ENCODE data around the gene FXYD3. TPM values are rescaled to one million over a fixed set of nuclear protein-coding genes. Genes with fewer than 3 reads are reported as not detected.
A peak's percentile ranks its signal among the peaks of the same experiment; 100 is the strongest.

Gene FXYD3
- total and polyA plus RNA-seq, 4 donors, result 130 to 467 (median 160) TPM

- peaks cover 0 to 11% (median 7%) of the 10 kb centered on the region in 4 donors for H3K9me3 ChIP-seq (ENCODE audit: control insufficient read depth in 4 of 4, insufficient read depth in 3 of 4, low read length in 3 of 4)
- H3K27me3 ChIP-seq (ENCODE audit: control insufficient read depth in 3 of 3, insufficient read depth in 3 of 3, low read length in 2 of 3), result no peaks in the 10 kb centered on the region
- peak overlapping the region in 1 of 2 donors; percentile 2 for H3K27ac ChIP-seq (ENCODE audit: low read depth in 1 of 2, low read length in 1 of 2)
- H3K9ac ChIP-seq (ENCODE audit: insufficient read depth in 1 of 2, low read length in 2 of 2), result no peak overlapping the region
- WGBS, 2 donors, result 62 to 69% methylated on average over 7 of the region's 7 CpGs
- ATAC-seq (ENCODE audit: insufficient read depth, low FRiP score) (no peak), DNase-seq (no peak)
- TF ChIP-seq, protein P1, sequence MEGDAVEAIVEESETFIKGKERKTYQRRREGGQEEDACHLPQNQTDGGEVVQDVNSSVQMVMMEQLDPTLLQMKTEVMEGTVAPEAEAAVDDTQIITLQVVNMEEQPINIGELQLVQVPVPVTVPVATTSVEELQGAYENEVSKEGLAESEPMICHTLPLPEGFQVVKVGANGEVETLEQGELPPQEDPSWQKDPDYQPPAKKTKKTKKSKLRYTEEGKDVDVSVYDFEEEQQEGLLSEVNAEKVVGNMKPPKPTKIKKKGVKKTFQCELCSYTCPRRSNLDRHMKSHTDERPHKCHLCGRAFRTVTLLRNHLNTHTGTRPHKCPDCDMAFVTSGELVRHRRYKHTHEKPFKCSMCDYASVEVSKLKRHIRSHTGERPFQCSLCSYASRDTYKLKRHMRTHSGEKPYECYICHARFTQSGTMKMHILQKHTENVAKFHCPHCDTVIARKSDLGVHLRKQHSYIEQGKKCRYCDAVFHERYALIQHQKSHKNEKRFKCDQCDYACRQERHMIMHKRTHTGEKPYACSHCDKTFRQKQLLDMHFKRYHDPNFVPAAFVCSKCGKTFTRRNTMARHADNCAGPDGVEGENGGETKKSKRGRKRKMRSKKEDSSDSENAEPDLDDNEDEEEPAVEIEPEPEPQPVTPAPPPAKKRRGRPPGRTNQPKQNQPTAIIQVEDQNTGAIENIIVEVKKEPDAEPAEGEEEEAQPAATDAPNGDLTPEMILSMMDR (IDR thresholded peaks at IDR 0.05; ENCODE audit: control extremely low read depth, extremely low read depth), result no peak
- H3K36me3 ChIP-seq (ENCODE audit: control insufficient read depth in 4 of 4, insufficient read depth in 4 of 4, low read length in 4 of 4), result peaks cover 0 to 21% (median 4%) of the 10 kb centered on the region in 4 donors
- H3K4me1 ChIP-seq (ENCODE audit: control insufficient read depth in 5 of 5, insufficient read depth in 5 of 5, low read length in 5 of 5), result no peaks in the 10 kb centered on the region
- no peak overlapping the region for H3K4me3 ChIP-seq
These were observed 54.9 kb downstream of the FXYD3 start for GRCh38 chr19:35170359-35171061.

DNA sequence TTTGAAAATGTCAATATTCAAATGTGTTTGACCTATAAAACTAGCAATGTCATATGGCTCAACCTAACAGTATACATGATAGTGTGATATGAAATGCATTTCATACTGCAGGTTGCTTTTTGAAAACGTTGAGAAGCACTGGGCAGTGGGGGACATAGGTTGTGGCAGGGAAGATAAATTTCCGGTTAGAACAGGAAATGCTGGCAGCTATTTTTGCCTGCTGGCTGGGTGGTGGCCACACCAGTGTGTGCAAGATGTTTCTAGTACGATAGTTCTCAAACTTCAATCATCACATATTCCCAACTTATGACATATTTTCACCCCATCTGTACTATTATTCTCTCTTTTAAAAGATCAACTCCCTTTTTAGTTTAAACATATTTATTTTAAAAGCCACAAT is 56.1 kb downstream of the FXYD3 start:
- Histone ChIP-seq H3K27ac (ENCODE audit: low read depth in 1 of 2, low read length in 1 of 2) (no peak overlapping the region), H3K9me3 (ENCODE audit: control insufficient read depth in 4 of 4, insufficient read depth in 3 of 4, low read length in 3 of 4) (peaks cover 0 to under 1% (median 0%) of the 10 kb centered on the region in 4 donors), H3K4me3 (no peak overlapping the region), H3K9ac (ENCODE audit: insufficient read depth in 1 of 2, low read length in 2 of 2) (no peak overlapping the region), H3K36me3 (ENCODE audit: control insufficient read depth in 4 of 4, insufficient read depth in 4 of 4, low read length in 4 of 4) (peaks cover 0 to 10% (median 0%) of the 10 kb centered on the region in 4 donors), H3K4me1 (ENCODE audit: control insufficient read depth in 5 of 5, insufficient read depth in 5 of 5, low read length in 5 of 5) (peaks cover 0 to 2% (median 0%) of the 10 kb centered on the region in 5 donors), H3K27me3 (ENCODE audit: control insufficient read depth in 3 of 3, insufficient read depth in 3 of 3, low read length in 2 of 3) (no peaks in the 10 kb centered on the region)
- ATAC-seq (ENCODE audit: insufficient read depth, low FRiP score), result no peak
- WGBS, 2 donors, result 13 to 31% methylated on average over 3 of the region's 3 CpGs
- DNase-seq, result no peak
- TF ChIP-seq, protein P1 (IDR thresholded peaks at IDR 0.05; ENCODE audit: control extremely low read depth, extremely low read depth), result no peak

Small RNA genes lying within 50 kb of the gene (small RNA-seq; reads per million reads assigned to genes)
- not detected for gene AC020907.2 (ENCODE audit: low replicate concordance)

Other genes starting within 250 kb of the FXYD3 start
- 1 to 10 TPM; 3.3 to 5.5 TPM for gene ZNF30, start 188.9 kb upstream of the FXYD3 start, total RNA-seq
- 1 to 10 TPM; 1.5 to 1.9 TPM for gene ZNF30, start 188.9 kb upstream of the FXYD3 start, polyA plus RNA-seq
- gene ZNF792, start 151.6 kb upstream of the FXYD3 start, total RNA-seq, result 10 to 100 TPM in 1 of 2 donors, 1 to 10 TPM in 1; 8.1 to 17.2 TPM
- gene ZNF792, start 151.6 kb upstream of the FXYD3 start, polyA plus RNA-seq, result 1 to 10 TPM; 2.0 to 3.7 TPM
- gene GRAMD1A, start 115.5 kb upstream of the FXYD3 start, total RNA-seq, result 100 to 1,000 TPM; 130 to 137 TPM
- gene GRAMD1A, start 115.5 kb upstream of the FXYD3 start, polyA plus RNA-seq, result 100 to 1,000 TPM in 1 of 2 donors, 10 to 100 TPM in 1; 92.2 to 217 TPM
- 1 to 10 TPM; 1.5 to 8.4 TPM for gene SCN1B, start 85.4 kb upstream of the FXYD3 start, total RNA-seq
- 10 to 100 TPM in 1 of 2 donors, 1 to 10 TPM in 1; 9.5 to 12.6 TPM for gene SCN1B, start 85.4 kb upstream of the FXYD3 start, polyA plus RNA-seq
- gene HPN, start 74.1 kb upstream of the FXYD3 start, total RNA-seq, result 10 to 100 TPM; 15.4 to 31.1 TPM
- 10 to 100 TPM; 22.5 to 41.4 TPM for gene HPN, start 74.1 kb upstream of the FXYD3 start, polyA plus RNA-seq
- gene LGI4, start 19.2 kb downstream of the FXYD3 start, total RNA-seq, result 1 to 10 TPM; 3.5 to 4.6 TPM
- gene LGI4, start 19.2 kb downstream of the FXYD3 start, polyA plus RNA-seq, result 10 to 100 TPM in 1 of 2 donors, 1 to 10 TPM in 1; 1.6 to 11.2 TPM
- gene FXYD1, start 23.0 kb downstream of the FXYD3 start, total RNA-seq, result 10 to 100 TPM; 17.8 to 27.5 TPM
- 10 to 100 TPM in 1 of 2 donors, 1 to 10 TPM in 1; 5.7 to 37.6 TPM for gene FXYD1, start 23.0 kb downstream of the FXYD3 start, polyA plus RNA-seq
- not detected for gene FXYD7, start 27.4 kb downstream of the FXYD3 start, total RNA-seq
- gene FXYD7, start 27.4 kb downstream of the FXYD3 start, polyA plus RNA-seq, result under 1 TPM; 0.31 to 0.39 TPM
- 100 to 1,000 TPM in 1 of 2 donors, 1 to 10 TPM in 1; 9.9 to 124 TPM for gene FXYD5, start 38.9 kb downstream of the FXYD3 start, total RNA-seq
- gene FXYD5, start 38.9 kb downstream of the FXYD3 start, polyA plus RNA-seq, result 100 to 1,000 TPM; 152 to 203 TPM
- gene FAM187B, start 112.9 kb downstream of the FXYD3 start, total RNA-seq, result under 1 TPM in 1 of 2 donors, not detected in 1; 0.28 TPM
- under 1 TPM in 1 of 2 donors, not detected in 1; 0.20 TPM for gene FAM187B, start 112.9 kb downstream of the FXYD3 start, polyA plus RNA-seq
- 10 to 100 TPM; 30.8 to 82.0 TPM for gene LSR, start 133.2 kb downstream of the FXYD3 start, total RNA-seq
- 10 to 100 TPM; 60.0 to 77.4 TPM for gene LSR, start 133.2 kb downstream of the FXYD3 start, polyA plus RNA-seq
- gene USF2, start 153.1 kb downstream of the FXYD3 start, total RNA-seq, result 100 to 1,000 TPM in 1 of 2 donors, 10 to 100 TPM in 1; 74.9 to 138 TPM
- 100 to 1,000 TPM; 129 to 163 TPM for gene USF2, start 153.1 kb downstream of the FXYD3 start, polyA plus RNA-seq
- gene HAMP, start 166.7 kb downstream of the FXYD3 start, total RNA-seq, result 1 to 10 TPM in 1 of 2 donors, under 1 TPM in 1; 0.28 to 1.5 TPM
- 10 to 100 TPM in 1 of 2 donors, 1 to 10 TPM in 1; 1.7 to 85.7 TPM for gene HAMP, start 166.7 kb downstream of the FXYD3 start, polyA plus RNA-seq
- 1 to 10 TPM; 1.5 to 8.8 TPM for gene MAG, start 176.3 kb downstream of the FXYD3 start, total RNA-seq
- 1 to 10 TPM in 1 of 2 donors, under 1 TPM in 1; 0.08 to 2.3 TPM for gene MAG, start 176.3 kb downstream of the FXYD3 start, polyA plus RNA-seq
- gene CD22, start 213.4 kb downstream of the FXYD3 start, total RNA-seq, result 10 to 100 TPM; 13.5 to 53.8 TPM
- 10 to 100 TPM in 1 of 2 donors, 1 to 10 TPM in 1; 4.7 to 48.0 TPM for gene CD22, start 213.4 kb downstream of the FXYD3 start, polyA plus RNA-seq
- under 1 TPM; 0.37 to 0.49 TPM for gene FFAR1, start 232.1 kb downstream of the FXYD3 start, total RNA-seq
- 1 to 10 TPM in 1 of 2 donors, under 1 TPM in 1; 0.06 to 1.1 TPM for gene FFAR1, start 232.1 kb downstream of the FXYD3 start, polyA plus RNA-seq
- gene FFAR3, start 242.6 kb downstream of the FXYD3 start, total RNA-seq, result under 1 TPM; 0.26 to 0.55 TPM
- 10 to 100 TPM in 1 of 2 donors, under 1 TPM in 1; 0.06 to 20.9 TPM for gene FFAR3, start 242.6 kb downstream of the FXYD3 start, polyA plus RNA-seq